Suppressor macrophage treated with lipopolysaccharide for 1 hour (primary cell): ENCODE measurements around the gene SLC9A7.
A peak's percentile ranks its signal among the peaks of the same experiment; 100 is the strongest.
"Not testable (repeated sequence)": the region's sequence is repeated elsewhere in the genome, so short reads cannot be mapped to it uniquely, and the experiment has no call there.

Experiments
- DNase-seq, 3 donors: peaks; one replicate each; pipeline ENCODE4 v3.0.0-alpha.2; 2020 to 2022

Gene SLC9A7

GRCh38 chrX:46754036-46754435 lies 4.9 kb downstream of the SLC9A7 start:
- no peak for DNase-seq

GRCh38 chrX:46750889-46751288 lies 8.0 kb downstream of the SLC9A7 start:
- peak; percentile 62 to 71 (median 64) for DNase-seq

GRCh38 chrX:46744009-46744408 lies 14.9 kb downstream of the SLC9A7 start:
- DNase-seq: no peak

- DNase-seq: no peak
Measured at GRCh38 chrX:46743046-46743445, 15.9 kb downstream of the SLC9A7 start.

- no peak for DNase-seq
Measured at GRCh38 chrX:46739736-46740135, 19.2 kb downstream of the SLC9A7 start.

GRCh38 chrX:46737462-46737861 lies 21.5 kb downstream of the SLC9A7 start:
- DNase-seq: no peak

- no peak for DNase-seq
Measured at GRCh38 chrX:46737041-46737440, 21.9 kb downstream of the SLC9A7 start.

GRCh38 chrX:46735622-46736021 lies 23.3 kb downstream of the SLC9A7 start:
- no peak for DNase-seq

GRCh38 chrX:46733226-46733625 lies 25.7 kb downstream of the SLC9A7 start:
- no peak for DNase-seq

GRCh38 chrX:46730765-46731164 lies 28.2 kb downstream of the SLC9A7 start:
- no peak for DNase-seq

GRCh38 chrX:46727441-46727840 lies 31.5 kb downstream of the SLC9A7 start:
- DNase-seq: peak; percentile 41 to 44 (median 41)

GRCh38 chrX:46723569-46723927 lies 35.4 kb downstream of the SLC9A7 start:
- DNase-seq: not testable (repeated sequence)

- DNase-seq: no peak
Measured at GRCh38 chrX:46722742-46723568, 36.0 kb downstream of the SLC9A7 start.

- DNase-seq: peak; percentile 30 to 50 (median 32)
Measured at GRCh38 chrX:46716796-46717195, 42.1 kb downstream of the SLC9A7 start.

- no peak for DNase-seq
Measured at GRCh38 chrX:46715997-46716396, 42.9 kb downstream of the SLC9A7 start.

- DNase-seq: peak; percentile 14 to 57 (median 29)
Measured at GRCh38 chrX:46715530-46715929, 43.4 kb downstream of the SLC9A7 start.

- DNase-seq: peak; percentile 19 to 69 (median 62)
Measured at GRCh38 chrX:46713672-46714490, 45.0 kb downstream of the SLC9A7 start.

GRCh38 chrX:46712764-46713163 lies 46.2 kb downstream of the SLC9A7 start:
- DNase-seq: no peak

GRCh38 chrX:46710927-46711623 lies 47.8 kb downstream of the SLC9A7 start:
- peak; percentile 16 to 27 (median 24) for DNase-seq

GRCh38 chrX:46710425-46710824 lies 48.5 kb downstream of the SLC9A7 start:
- peak; percentile 19 to 45 (median 29) for DNase-seq

- no peak for DNase-seq
Measured at GRCh38 chrX:46707274-46707965, 51.5 kb downstream of the SLC9A7 start.

GRCh38 chrX:46704767-46705386 lies 54.0 kb downstream of the SLC9A7 start:
- peak; percentile 55 to 68 (median 60) for DNase-seq
